Gastroesophageal sphincter (tissue), 3 donors: ENCODE results near the gene MOK.

Experiments
- CTCF ChIP-seq, 4 experiments: fragments of 200-600 bp in 2 of 4; fragments of 450-650 bp in 2 of 4; sonication (generic) in 1 of 4; IDR thresholded peaks; one replicate each; pipeline ENCODE4 v1.5.1; 2017 to 2019; ENCODE audit warnings: antibody characterized with exemption in 4 of 4, mild to moderate bottlenecking in 2 of 4, moderate library complexity in 2 of 4
- EP300 ChIP-seq: sonication (generic); formaldehyde crosslinking; IDR thresholded peaks from one replicate; pipeline ENCODE4 v1.6.1; 2017; ENCODE audit warnings: antibody characterized with exemption, mild to moderate bottlenecking
- POLR2A ChIP-seq, 2 donors: fragments of 450-650 bp; IDR thresholded peaks; one replicate each; pipeline ENCODE4 v1.6.1; 2017; ENCODE audit warnings: antibody characterized with exemption in 2 of 2, mild to moderate bottlenecking in 2 of 2, moderate library complexity in 1 of 2
- POLR2AphosphoS5 ChIP-seq: sonication (generic); formaldehyde crosslinking; IDR thresholded peaks from one replicate; pipeline ENCODE4 v1.6.1; 2017; ENCODE audit warnings: antibody characterized with exemption

- TF ChIP-seq CTCF (IDR thresholded peaks at IDR 0.05) (peak in 3 of 4 experiments; percentile 92 to 98 (median 93)), POLR2A (IDR thresholded peaks at IDR 0.05) (no peak), POLR2AphosphoS5 (peak; percentile 51), EP300 (no peak)
Observed at GRCh38 chr14:102314242-102315011, 9.5 kb upstream of the MOK start.
